Renal cortex interstitium (tissue), 15 donors: ENCODE measurements around the gene IFFO2. TPM values are rescaled to one million over a fixed set of nuclear protein-coding genes. Genes with fewer than 3 reads are reported as not detected.

Experiments used
- DNase-seq, 11 donors: peaks; one replicate each; pipeline ENCODE4 v3.0.0-alpha.2; 2013; ENCODE audit warnings: low read depth in 9 of 11, low spot score in 4 of 11; ENCODE audit errors: extremely low read depth in 1 of 11
- long read RNA-seq, 16 experiments: transcript quantifications; one replicate each; lab custom pipeline, GENCODE V29; 2026
- polyA plus RNA-seq, 3 donors: library from polyadenylated mRNA; unstranded; fragments of 120-200 nt; gene quantifications; one replicate each; pipeline ENCODE4 v1.2.1, GENCODE V29; 2013; ENCODE audit not compliant: insufficient read length in 3 of 3

The IFFO2 gene
- polyA plus RNA-seq: 10 to 100 TPM; 24.3 to 31.9 (median 25.6) TPM
- long read RNA-seq, donor 1: 0 reads
- long read RNA-seq, donor 2, full-length matches to known transcripts: 1 of 1 reads
- long read RNA-seq, donor 2, partial matches to known transcripts: 0 of 1 reads
- long read RNA-seq, donor 2, other reads (novel, unspliced or antisense): 0 of 1 reads
- long read RNA-seq, donor 3, full-length matches to known transcripts: 4 of 4 reads
- long read RNA-seq, donor 3, partial matches to known transcripts: 0 of 4 reads
- long read RNA-seq, donor 3, other reads (novel, unspliced or antisense): 0 of 4 reads
- long read RNA-seq, donor 4: 0 reads
- long read RNA-seq, donor 5: 0 reads
- long read RNA-seq, donor 6, full-length matches to known transcripts: 1 of 1 reads
- long read RNA-seq, donor 6, partial matches to known transcripts: 0 of 1 reads
- long read RNA-seq, donor 6, other reads (novel, unspliced or antisense): 0 of 1 reads
- long read RNA-seq, donor 7, full-length matches to known transcripts: 1 of 1 reads
- long read RNA-seq, donor 7, partial matches to known transcripts: 0 of 1 reads
- long read RNA-seq, donor 7, other reads (novel, unspliced or antisense): 0 of 1 reads
- long read RNA-seq, donor 8: 0 reads
- long read RNA-seq, donor 9, full-length matches to known transcripts: 2 of 2 reads
- long read RNA-seq, donor 9, partial matches to known transcripts: 0 of 2 reads
- long read RNA-seq, donor 9, other reads (novel, unspliced or antisense): 0 of 2 reads
- long read RNA-seq, donor 10, full-length matches to known transcripts: 5 of 5 reads
- long read RNA-seq, donor 10, partial matches to known transcripts: 0 of 5 reads
- long read RNA-seq, donor 10, other reads (novel, unspliced or antisense): 0 of 5 reads
- long read RNA-seq, donor 11: 0 reads
- long read RNA-seq, donor 12, full-length matches to known transcripts: 2 of 2 reads
- long read RNA-seq, donor 12, partial matches to known transcripts: 0 of 2 reads
- long read RNA-seq, donor 12, other reads (novel, unspliced or antisense): 0 of 2 reads
- long read RNA-seq, donor 13: 0 reads
- long read RNA-seq, donor 14, full-length matches to known transcripts: 2 of 2 reads
- long read RNA-seq, donor 14, partial matches to known transcripts: 0 of 2 reads
- long read RNA-seq, donor 14, other reads (novel, unspliced or antisense): 0 of 2 reads
- long read RNA-seq, donor 15, full-length matches to known transcripts: 2 of 2 reads
- long read RNA-seq, donor 15, partial matches to known transcripts: 0 of 2 reads
- long read RNA-seq, donor 15, other reads (novel, unspliced or antisense): 0 of 2 reads
- long read RNA-seq, donor 16, full-length matches to known transcripts: 6 of 6 reads
- long read RNA-seq, donor 16, partial matches to known transcripts: 0 of 6 reads
- long read RNA-seq, donor 16, other reads (novel, unspliced or antisense): 0 of 6 reads

DNA sequence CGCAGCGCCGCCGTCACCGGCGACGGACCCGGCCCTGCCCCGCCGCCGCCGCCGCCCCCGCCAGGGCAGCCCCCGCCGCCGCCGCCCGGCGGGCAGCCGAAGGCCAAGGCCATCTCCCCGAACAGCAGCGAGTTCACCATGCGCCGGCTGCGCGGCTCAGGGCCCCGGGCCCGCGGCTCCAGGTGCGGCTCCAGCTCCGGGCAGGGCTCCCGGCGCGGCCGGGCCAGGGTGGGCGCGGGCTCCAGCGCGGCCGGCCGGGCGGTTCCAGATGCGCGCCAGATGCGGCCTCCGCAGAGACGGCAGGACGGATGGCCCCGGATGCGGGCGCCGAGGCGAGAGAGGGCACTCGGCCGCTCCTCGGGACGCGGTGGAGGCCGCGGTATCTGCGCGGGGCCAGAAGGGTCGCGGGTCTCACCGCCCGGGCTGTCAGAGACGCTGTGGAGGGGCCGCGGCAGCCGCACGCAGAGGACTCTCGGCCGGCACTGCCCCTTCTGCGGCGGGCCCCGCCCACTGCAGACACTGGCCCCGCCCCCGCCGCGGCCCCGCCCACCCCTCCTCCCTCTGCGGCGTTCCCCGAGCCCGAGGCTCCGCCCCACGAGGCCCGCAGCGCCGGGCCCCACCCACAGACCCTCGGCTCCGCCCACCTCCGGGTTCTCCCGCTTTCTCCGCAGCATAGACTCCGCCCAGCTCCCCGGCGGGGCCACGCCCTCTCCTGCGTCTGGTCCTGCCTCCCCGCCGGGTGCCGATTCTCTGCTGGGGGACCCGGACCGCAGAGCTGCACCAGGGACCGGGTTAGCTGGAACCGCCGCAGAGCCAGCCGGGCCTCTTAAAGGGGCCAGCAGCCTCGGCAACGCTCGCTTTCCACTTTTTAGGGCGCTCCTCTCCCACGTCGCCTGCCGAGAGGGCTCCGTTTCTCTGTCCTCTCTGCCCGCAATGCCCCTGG is at the start of gene IFFO2:
IFFO2 (minus strand) TSS at position 484 of the 943 bp plus-strand sequence; CDS start at position 140, 344 bp downstream.
- peak; percentile 87 to 96 (median 93) for DNase-seq

DNA sequence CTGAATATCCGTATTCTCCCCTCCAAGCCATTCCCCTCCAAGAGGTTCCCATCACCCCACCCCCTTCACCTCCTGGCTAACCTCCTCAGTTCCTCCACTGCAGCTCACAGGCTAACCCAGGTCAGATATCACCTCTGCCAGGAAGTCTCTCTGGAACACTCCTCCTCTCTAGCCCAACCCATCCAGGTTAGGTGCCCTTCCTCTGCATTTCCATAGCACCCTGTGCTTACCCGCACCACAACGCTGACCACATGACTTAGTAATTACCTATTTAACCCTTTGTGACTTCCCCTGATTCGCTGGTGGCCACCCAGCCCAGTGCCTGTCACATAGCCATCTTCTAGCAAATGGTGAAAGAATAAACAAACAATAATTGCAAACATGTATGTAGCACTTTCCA is 49.5 kb upstream of the IFFO2 start:
- no peak for DNase-seq

DNA sequence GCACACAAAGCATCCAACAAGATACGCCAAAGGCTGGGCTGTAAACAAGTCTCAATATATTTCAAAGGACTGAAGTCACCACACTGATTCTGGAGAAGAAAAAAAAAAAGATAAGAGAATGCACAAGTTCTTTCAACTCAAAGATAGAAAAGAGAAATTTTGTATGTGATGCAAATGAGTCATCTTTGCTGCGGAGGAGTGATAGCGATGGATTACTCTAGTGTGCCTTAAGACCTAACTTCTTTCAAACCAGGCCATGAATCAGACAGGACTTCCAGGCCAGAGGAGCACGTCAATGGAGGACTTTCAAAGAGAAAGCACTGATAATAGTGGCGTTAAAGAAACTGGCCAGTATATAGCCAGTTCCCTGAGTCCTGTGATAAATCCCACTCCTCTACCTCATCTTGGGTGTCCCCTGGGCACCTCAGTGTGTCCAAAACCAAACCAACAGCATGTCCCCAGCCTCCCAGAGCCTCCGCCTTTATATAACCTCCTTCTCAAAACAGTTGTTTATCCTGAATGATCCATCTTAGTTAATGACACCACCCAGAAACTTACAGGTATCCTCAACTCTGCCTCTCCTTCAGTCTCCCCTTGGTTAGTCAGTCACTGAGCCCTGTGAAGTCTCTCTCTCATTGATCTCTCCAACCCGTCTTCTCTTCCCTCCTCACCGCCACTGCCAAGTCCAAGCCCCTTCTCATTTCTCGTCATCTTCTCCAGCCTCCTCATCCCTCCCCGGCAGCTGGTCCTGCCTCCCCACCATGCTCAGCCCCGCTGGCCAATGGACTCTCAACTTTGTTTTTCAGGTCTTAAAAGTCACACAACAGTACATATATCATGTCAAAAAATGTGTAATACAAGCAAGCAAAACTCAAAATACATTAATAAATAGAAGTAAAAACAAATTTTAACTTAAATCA is 47.2 kb upstream of the IFFO2 start:
- no peak for DNase-seq

DNA sequence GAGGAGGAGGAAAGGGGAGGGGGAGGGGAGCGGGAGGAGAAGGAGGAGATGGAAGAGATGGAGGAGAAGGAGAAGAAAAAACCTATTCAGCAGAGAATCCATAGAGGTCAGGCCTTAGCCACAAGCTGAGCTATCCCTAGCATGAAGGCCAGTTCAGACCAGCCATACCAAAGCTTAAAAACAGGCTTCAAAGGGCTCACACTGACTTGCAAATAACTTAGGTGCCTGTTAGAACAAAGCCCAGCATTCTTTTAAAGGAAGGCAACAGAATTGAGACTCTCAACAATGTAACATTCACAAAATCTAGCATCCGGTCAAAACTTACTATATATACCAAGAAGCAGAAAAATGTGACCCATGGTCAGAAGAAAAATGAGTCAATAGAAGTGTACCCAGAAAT is 43.6 kb upstream of the IFFO2 start:
- no peak for DNase-seq

DNA sequence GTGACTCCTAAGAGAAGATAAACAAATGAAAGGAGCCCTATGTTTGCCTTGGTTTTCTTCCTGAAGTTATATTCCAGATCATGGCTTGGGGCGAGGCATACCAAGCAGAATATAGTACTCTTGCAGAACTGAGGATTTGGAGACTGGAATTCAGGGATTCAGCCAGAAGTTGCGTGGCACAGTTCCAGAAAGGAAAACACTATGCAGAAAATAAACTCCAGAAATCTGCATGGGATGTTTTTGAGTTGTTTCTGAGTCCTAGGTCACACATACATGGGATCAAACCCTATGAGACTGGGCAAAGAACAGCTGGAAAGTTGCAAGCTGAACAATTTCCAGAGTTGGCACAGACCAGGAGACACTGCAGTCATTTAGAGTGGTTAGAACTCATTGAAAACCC is 42.9 kb upstream of the IFFO2 start:
- peak in 3 of 11 donors; percentile 27 to 39 (median 37) for DNase-seq

DNA sequence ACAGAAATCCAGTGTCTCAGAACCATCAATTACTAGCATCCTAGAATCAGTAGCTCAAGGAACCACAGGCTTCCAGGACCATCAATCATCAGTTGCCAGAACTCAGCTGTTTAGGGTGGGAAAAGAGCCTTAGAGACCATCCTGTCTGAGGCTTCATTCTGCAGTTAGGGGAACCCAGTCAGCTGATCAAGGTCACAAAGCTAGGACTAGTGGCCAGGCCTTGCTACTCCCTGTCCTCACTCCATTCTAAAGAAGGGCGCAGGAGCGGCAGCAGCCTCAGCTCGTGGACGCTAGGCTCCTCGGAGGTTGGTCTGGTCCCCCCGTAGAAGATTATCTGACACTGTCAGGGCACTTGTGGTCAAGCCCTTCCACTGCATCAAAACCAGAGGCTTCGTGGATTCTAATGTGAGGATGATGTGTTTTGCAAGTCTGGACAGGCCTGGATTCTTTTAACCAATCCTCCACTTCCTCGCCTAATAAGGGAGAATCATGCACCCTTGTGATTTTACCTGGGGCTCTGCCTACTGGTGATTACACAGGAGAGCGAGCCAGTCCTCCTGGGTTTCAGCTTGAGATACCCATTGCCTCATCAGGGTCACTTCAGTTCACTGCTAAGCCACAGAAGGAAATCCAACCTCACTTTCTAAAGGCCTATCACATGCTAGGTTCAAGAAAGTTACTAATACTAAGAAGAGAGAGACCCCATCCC is 41.7 kb upstream of the IFFO2 start:
- DNase-seq: no peak

DNA sequence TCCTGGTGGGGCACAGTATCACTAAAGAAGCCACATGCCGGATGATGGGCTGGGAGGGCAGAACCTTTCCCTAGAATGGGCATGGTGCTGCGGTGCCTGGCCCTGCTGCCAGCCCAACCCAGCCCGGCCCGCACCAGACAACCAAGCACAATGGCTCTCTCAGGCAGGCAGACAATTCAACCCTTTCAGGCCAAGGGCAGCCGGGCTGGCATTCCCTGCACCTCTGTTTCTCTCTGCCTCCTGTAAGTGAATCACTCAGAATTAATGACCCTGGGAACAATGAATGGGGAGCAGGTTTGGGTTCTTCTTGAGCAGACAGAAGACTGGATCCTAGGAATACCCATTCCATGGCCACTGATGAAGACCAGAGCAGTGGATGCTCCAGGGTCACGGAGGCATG is 41.0 kb upstream of the IFFO2 start:
- DNase-seq: no peak

DNA sequence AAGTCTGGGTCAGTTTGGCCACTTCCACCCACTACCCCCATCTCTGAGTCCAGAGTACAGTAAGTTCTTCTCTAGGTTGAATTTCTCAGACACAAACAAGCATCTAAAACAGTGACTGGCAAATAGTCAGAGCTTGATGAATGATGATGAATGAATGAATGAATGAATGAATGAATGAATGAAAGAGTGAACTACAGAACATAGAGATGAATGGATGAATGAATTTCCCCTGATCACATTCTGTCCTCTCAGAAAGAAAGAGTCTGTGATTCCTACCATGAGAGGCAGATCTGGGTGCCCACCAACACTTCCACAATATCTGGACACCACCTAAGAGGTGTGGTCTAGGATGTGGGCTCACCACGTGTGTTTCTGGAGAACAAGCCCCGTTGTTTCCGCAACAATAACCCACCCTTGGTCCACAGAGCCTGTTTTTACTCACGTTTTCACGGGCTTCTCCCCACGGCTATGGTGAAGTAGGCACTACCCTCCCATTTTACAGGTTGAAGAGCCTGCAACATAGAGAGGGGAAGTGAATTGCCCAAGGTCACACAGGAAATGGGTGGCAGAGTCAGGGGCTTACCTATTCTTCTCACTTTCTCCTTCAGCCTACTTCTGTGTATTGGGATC is 40.2 kb upstream of the IFFO2 start:
- no peak for DNase-seq

DNA sequence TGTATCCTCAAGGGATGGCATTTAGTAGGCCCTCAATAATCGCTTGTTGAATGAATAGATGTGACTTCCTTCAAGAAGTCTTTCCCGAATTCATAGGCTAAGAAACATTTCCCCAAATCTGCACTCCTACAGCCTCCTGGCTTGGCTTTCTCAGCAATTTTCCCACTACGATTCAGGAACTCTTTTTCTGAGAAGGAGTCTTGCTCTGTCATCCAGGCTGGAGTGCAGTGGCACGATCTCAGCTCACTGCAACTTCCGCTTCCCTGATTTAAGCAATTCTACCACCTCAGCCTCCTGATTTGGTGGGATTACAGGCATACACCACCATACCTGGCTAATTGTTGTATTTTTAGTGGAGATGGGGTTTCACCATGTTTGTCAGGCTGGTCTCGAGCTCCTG is 37.9 kb upstream of the IFFO2 start:
- DNase-seq: no peak

DNA sequence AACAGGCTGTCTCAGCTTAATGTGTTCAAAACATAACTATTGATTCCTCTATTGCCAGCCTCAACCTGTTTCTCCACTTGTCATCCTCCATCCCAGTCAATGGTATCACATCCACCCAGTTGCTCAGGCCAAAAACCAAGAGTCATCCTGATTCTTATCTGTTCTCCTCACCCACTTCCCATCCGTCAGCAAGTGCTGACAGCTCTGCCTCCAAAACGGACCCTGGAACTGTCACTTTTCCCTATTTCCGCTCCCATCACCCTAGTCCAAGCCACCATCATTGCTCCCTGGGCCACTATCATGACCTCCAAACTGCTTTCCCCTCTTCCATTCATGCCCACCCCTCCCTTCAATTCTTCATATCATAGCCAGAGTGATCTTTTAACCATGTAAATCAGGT is 36.2 kb upstream of the IFFO2 start:
- DNase-seq: no peak

DNA sequence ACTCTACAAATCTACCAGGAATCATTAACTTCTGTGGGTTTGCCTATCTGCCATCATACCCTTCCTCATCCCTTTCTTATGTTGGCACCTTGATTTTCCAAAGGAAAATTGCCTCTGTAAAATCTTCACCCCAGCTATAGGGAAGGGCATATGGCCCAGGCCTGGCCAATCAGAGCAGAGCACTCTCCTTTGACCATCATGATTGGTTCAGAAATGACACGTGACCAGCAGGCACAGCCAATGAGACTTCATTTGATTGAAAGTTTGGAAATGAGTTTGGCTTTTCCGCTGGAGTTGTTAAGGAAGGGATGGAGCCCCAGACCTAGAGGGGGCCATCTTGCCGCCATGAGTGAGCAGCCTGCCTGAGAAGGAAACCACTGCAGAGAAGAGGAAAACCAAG is 35.1 kb upstream of the IFFO2 start:
- no peak for DNase-seq

DNA sequence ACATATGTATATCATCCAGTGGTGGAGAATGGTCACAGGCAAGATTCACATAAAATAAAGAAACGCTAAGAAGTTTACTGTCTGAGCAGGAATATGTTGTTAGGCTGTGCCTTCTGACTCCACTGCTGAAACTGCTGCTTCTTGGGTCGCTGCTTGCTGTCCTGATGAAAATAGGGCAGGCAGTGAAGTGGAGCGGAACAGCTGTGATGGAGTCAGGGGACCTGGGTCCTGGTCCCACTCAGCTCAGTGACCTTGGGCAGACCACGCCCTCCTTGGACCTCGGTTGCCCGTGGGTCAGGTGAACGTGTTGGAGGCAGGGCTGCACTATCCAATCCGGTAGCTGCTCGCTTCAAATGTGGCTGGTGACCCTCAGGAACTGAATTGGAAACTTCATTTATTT is 33.4 kb upstream of the IFFO2 start:
- DNase-seq: no peak

DNA sequence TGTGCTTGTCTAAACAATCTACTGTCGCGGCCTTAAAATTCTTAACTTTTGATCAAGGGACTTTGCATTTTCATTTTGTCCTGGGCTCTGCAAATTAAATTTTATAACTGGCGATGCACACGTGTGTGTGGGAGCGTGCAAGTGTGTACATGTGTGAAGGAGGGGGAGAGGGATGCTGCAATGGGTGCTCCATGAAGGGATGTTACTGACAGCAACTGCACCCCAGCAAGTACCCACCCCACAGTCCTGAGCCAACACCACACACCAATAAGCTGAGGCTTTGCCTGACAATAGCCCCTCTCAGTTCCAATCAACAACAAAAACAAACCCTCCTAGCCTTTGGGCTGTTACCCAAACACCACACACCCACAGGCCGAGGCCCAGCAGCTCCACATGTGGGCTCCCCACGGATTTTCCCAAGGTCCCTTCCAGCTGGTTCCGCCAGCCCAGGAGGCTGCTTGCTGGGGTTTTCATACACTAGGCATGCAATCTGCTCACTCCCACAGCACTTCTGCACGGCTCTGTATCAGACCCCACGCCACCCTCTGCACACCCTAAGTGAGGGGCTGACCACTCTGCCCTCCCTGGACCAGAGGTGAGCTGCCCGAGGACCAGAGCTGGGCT is 32.8 kb upstream of the IFFO2 start:
- no peak for DNase-seq

DNA sequence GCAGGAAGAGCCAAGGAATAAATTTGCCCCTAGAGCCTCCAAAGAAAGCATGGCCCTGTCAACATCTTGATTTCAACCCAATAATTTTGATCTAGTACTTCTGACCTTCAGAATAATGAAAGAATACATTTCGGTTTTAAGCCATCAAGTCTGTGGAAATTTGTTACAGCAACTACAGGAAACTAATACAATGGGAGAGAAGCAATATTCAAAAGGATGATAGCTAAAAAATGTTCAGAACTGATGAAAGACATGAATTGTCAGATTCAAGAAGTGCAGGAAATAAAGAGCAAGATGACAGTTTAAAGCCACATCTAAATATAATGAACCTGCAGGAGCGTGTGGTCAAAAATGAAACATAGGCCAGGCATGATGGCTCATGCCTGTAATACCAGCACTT is 24.8 kb upstream of the IFFO2 start:
- no peak for DNase-seq

DNA sequence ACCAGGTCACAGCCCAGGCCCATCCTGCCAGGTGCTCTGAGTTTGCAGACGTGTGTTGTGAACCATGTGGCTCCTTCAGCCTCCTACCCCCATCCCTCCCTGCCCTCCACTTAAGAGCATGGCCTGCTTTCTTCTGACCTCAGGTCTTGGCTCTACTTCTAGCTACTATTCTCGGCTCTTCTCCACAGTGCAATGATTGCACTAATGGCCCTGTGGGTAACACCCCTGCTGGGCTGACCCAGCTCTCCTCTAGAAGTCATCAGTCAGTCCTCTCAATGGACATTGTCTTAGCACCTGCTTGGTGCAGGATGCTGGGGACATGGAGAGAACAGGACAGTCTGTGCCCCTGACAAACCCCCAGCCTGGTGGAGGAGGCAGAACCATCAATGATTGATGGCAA is 22.2 kb upstream of the IFFO2 start:
- no peak for DNase-seq

DNA sequence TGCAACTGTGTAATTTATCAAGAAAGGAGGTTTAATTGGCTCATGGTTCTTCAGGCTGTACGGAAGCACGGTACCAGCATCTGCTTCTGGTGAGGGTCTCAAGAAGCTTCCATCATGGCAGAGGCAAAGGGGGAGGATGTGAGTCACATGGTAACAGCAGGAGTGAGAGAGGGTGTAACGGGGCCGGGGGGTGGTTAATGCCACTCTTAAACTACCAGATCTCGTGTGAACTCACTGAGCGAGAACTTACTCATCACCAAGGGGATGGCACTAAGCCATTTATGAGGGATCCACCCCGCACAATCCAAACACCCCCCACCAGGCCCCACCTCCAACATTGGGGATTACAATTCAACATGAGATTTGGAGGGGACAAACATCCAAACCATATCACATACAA is 21.0 kb upstream of the IFFO2 start:
- DNase-seq: no peak
